Bronchial epithelial cell (primary cell): ENCODE data around the gene AK3. TPM values are rescaled to one million over a fixed set of nuclear protein-coding genes. Genes with fewer than 3 reads are reported as not detected.

Experiments
- DNase-seq: peaks from one replicate; pipeline ENCODE4 v3.0.0-alpha.2; 2010; ENCODE audit warnings: low read depth
- FAIRE-seq: peaks from 2 replicates; lab custom pipeline; 2011; peaks lifted over from hg19 to GRCh38; lab: Jason Lieb, UNC
- H3K27me3 ChIP-seq: 2 replicates; pipeline ENCODE4 v1.5.1; 2011; ENCODE audit warnings: low read length; ENCODE audit not compliant: control insufficient read depth, insufficient read depth
- H3K36me3 ChIP-seq: 2 replicates; pipeline ENCODE4 v1.5.1; 2011; ENCODE audit warnings: low read length; ENCODE audit not compliant: control insufficient read depth, insufficient read depth
- H3K4me3 ChIP-seq: 2 replicates; pipeline ENCODE4 v1.5.1; 2011; ENCODE audit warnings: mild to moderate bottlenecking, low read depth, low read length, control low read depth
- CTCF ChIP-seq: IDR thresholded peaks from 2 replicates; pipeline ENCODE4 v1.5.1; 2011; ENCODE audit warnings: mild to moderate bottlenecking, moderate library complexity, low read length, control low read depth, inconsistent platforms; ENCODE audit not compliant: insufficient read depth, severe bottlenecking
- total RNA-seq: library from RNA; depleted of rRNA; stranded (reverse); fragments of >200 nt; gene quantifications from 2 replicates; pipeline ENCODE4 v1.2.1, GENCODE V29; 2014

AK3 gene
- total RNA-seq, 1 donor from 2014 or later, result 59.5 TPM

GRCh38 chr9:4713849-4714248 is 27.2 kb downstream of the AK3 start:
- no peak for TF ChIP-seq CTCF
- no peaks in the 10 kb centered on the region for H3K27me3 ChIP-seq
- no peak for DNase-seq
- H3K4me3 ChIP-seq, result no peak overlapping the region
- FAIRE-seq, result peak; percentile 96
- H3K36me3 ChIP-seq, result peaks cover 12% of the 10 kb centered on the region

- H3K36me3 ChIP-seq, result peaks cover 1% of the 10 kb centered on the region
- no peaks in the 10 kb centered on the region for H3K27me3 ChIP-seq
- TF ChIP-seq CTCF, result no peak
- no peak overlapping the region for H3K4me3 ChIP-seq
- DNase-seq (no peak), FAIRE-seq (no peak)
Observed at GRCh38 chr9:4709380-4709779, 31.6 kb downstream of the AK3 start.

DNA sequence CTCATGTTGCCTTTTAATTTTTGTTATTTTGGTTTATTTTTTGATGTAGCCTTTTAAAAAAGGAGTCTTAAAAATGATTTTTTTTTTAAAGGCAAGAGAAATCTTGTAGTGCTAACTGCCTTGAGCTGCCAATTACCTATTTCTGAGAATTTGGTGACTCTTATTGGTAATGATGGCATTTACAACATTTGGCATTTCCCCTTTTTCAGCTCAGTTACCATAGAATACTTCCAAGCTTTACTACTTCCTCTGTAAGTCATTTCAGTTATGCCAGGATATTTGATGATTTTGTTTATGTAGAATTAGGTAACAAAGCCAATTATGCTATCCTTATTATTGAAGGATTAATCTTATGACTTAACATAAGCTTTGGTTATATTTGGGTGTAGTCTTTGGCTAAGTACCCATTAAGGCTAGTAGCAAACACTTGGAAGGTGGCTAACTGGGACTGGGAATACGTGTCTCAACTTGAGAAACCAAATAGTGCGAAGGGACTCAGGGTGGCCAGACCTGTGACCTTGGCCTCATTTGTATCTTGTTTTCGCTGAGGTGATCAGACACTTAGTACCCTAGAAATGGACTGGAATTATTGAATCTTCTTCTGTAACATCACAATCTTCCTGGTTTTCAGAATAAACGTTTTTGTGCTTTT is 33.9 kb downstream of the AK3 start:
- no peak for FAIRE-seq
- Histone ChIP-seq H3K27me3 (no peaks in the 10 kb centered on the region), H3K36me3 (peaks cover 1% of the 10 kb centered on the region), H3K4me3 (no peak overlapping the region)
- no peak for DNase-seq
- TF ChIP-seq CTCF, result no peak

- no peak for DNase-seq
- no peak for FAIRE-seq
- no peak for TF ChIP-seq CTCF
- Histone ChIP-seq H3K27me3 (no peaks in the 10 kb centered on the region), H3K36me3 (peaks cover 1% of the 10 kb centered on the region), H3K4me3 (no peak overlapping the region)
Observed at GRCh38 chr9:4706021-4706420, 35.0 kb downstream of the AK3 start.

GRCh38 chr9:4704129-4704528 is 36.9 kb downstream of the AK3 start:
- FAIRE-seq (no peak), DNase-seq (peak; percentile 83)
- no peak for TF ChIP-seq CTCF
- Histone ChIP-seq H3K27me3 (no peaks in the 10 kb centered on the region), H3K4me3 (no peak overlapping the region), H3K36me3 (no peaks in the 10 kb centered on the region)

- H3K27me3 ChIP-seq, result no peaks in the 10 kb centered on the region
- TF ChIP-seq CTCF, result no peak
- no peak overlapping the region for H3K4me3 ChIP-seq
- H3K36me3 ChIP-seq, result peaks cover 1% of the 10 kb centered on the region
- DNase-seq (no peak), FAIRE-seq (no peak)
Observed at GRCh38 chr9:4701526-4701925, 39.5 kb downstream of the AK3 start.
